ENCODE data around the gene CSHL1. TPM values are rescaled to one million over a fixed set of nuclear protein-coding genes. Genes with fewer than 3 reads are reported as not detected.

Gene CSHL1
- polyA plus RNA-seq, 3 donors: not detected

GRCh38 chr17:63942309-63942985, 31.4 kb upstream of the CSHL1 start:
- DNase-seq (ENCODE audit: extremely low read depth in 1 of 11, low read depth in 9 of 11, low spot score in 4 of 11): no peak

- no peak for DNase-seq (ENCODE audit: extremely low read depth in 1 of 11, low read depth in 9 of 11, low spot score in 4 of 11)
These were observed 30.7 kb upstream of the CSHL1 start for GRCh38 chr17:63941751-63942150.

GRCh38 chr17:63941162-63941561, 30.1 kb upstream of the CSHL1 start:
- no peak for DNase-seq (ENCODE audit: extremely low read depth in 1 of 11, low read depth in 9 of 11, low spot score in 4 of 11)

GRCh38 chr17:63940584-63940983, 29.5 kb upstream of the CSHL1 start:
- no peak for DNase-seq (ENCODE audit: extremely low read depth in 1 of 11, low read depth in 9 of 11, low spot score in 4 of 11)

GRCh38 chr17:63939884-63940283, 28.8 kb upstream of the CSHL1 start:
- no peak for DNase-seq (ENCODE audit: extremely low read depth in 1 of 11, low read depth in 9 of 11, low spot score in 4 of 11)

GRCh38 chr17:63939401-63939800, 28.3 kb upstream of the CSHL1 start:
- no peak for DNase-seq (ENCODE audit: extremely low read depth in 1 of 11, low read depth in 9 of 11, low spot score in 4 of 11)

- no peak for DNase-seq (ENCODE audit: extremely low read depth in 1 of 11, low read depth in 9 of 11, low spot score in 4 of 11)
These were observed 26.9 kb upstream of the CSHL1 start for GRCh38 chr17:63937920-63938319.

GRCh38 chr17:63937319-63937718, 26.3 kb upstream of the CSHL1 start:
- DNase-seq (ENCODE audit: extremely low read depth in 1 of 11, low read depth in 9 of 11, low spot score in 4 of 11): no peak

GRCh38 chr17:63934183-63935112, 23.4 kb upstream of the CSHL1 start:
- no peak for DNase-seq (ENCODE audit: extremely low read depth in 1 of 11, low read depth in 9 of 11, low spot score in 4 of 11)

- DNase-seq (ENCODE audit: extremely low read depth in 1 of 11, low read depth in 9 of 11, low spot score in 4 of 11): no peak
These were observed 22.5 kb upstream of the CSHL1 start for GRCh38 chr17:63933598-63933997.

GRCh38 chr17:63932721-63933120, 21.7 kb upstream of the CSHL1 start:
- no peak for DNase-seq (ENCODE audit: extremely low read depth in 1 of 11, low read depth in 9 of 11, low spot score in 4 of 11)

- DNase-seq (ENCODE audit: extremely low read depth in 1 of 11, low read depth in 9 of 11, low spot score in 4 of 11): no peak
These were observed 21.0 kb upstream of the CSHL1 start, which contains the start of gene CD79B for GRCh38 chr17:63931981-63932561. Gene CD79B, minus strand, starts transcription at chr17:63932331. Its CDS starts 70 bp downstream, at chr17:63932261.

GRCh38 chr17:63930951-63931575, 20.0 kb upstream of the CSHL1 start:
- DNase-seq (ENCODE audit: extremely low read depth in 1 of 11, low read depth in 9 of 11, low spot score in 4 of 11): no peak

- no peak for DNase-seq (ENCODE audit: extremely low read depth in 1 of 11, low read depth in 9 of 11, low spot score in 4 of 11)
These were observed 19.1 kb upstream of the CSHL1 start for GRCh38 chr17:63929860-63930766.

- no peak for DNase-seq (ENCODE audit: extremely low read depth in 1 of 11, low read depth in 9 of 11, low spot score in 4 of 11)
These were observed 18.1 kb upstream of the CSHL1 start for GRCh38 chr17:63928966-63929695.

- no peak for DNase-seq (ENCODE audit: extremely low read depth in 1 of 11, low read depth in 9 of 11, low spot score in 4 of 11)
These were observed 17.2 kb upstream of the CSHL1 start for GRCh38 chr17:63928172-63928666.

GRCh38 chr17:63927464-63928171, 16.6 kb upstream of the CSHL1 start:
- DNase-seq (ENCODE audit: extremely low read depth in 1 of 11, low read depth in 9 of 11, low spot score in 4 of 11): no peak
